ENCODE results near the gene JAK1.

DNA sequence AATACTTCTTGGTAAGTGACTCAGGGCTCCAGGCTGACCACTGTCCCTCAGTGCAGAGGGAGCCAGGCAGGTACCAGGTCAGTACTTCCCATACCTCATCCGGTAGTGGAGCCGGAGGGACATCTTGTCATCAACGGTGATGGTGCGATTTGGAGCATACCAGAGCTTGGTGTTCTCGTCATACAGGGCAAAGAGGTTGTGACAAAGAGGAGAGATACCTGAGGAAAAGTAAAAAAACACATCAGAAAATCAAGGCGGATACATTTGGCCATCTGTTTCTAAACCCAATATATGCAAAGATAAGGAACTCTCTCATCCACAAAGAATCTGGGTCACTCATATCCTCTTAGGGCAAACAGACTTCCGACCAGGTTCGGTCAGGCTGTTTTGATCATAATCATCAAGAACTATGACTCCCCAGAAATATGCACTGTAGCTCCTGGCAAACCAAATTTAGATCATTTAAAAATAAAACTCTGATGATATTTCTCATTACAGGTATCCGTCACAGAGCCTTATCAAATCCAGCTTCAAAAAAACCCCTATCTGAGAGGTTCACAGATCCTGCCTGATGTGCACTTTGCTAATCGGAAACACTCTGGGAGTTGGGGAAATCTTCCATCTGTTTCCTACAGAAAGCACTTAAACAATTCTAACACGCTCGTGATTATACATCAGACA is 87.3 kb downstream of the JAK1 start:
- TF ChIP-seq POLR2A (IDR thresholded peaks at IDR 0.05): no peak
- TF ChIP-seq, protein P1, sequence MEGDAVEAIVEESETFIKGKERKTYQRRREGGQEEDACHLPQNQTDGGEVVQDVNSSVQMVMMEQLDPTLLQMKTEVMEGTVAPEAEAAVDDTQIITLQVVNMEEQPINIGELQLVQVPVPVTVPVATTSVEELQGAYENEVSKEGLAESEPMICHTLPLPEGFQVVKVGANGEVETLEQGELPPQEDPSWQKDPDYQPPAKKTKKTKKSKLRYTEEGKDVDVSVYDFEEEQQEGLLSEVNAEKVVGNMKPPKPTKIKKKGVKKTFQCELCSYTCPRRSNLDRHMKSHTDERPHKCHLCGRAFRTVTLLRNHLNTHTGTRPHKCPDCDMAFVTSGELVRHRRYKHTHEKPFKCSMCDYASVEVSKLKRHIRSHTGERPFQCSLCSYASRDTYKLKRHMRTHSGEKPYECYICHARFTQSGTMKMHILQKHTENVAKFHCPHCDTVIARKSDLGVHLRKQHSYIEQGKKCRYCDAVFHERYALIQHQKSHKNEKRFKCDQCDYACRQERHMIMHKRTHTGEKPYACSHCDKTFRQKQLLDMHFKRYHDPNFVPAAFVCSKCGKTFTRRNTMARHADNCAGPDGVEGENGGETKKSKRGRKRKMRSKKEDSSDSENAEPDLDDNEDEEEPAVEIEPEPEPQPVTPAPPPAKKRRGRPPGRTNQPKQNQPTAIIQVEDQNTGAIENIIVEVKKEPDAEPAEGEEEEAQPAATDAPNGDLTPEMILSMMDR (IDR thresholded peaks at IDR 0.05): no peak
